HK-2 (cell line): ENCODE measurements around the gene RAB20.
"Not testable (repeated sequence)": the region's sequence is repeated elsewhere in the genome, so short reads cannot be mapped to it uniquely, and the experiment has no call there.

ENCODE experiments used
- DNase-seq: peaks from one replicate; pipeline ENCODE4 v3.0.0-alpha.2; 2018; ENCODE audit not compliant: unreplicated experiment

RAB20 gene

GRCh38 chr13:110554946-110555345 is 6.6 kb downstream of the RAB20 start:
- no peak for DNase-seq

GRCh38 chr13:110554227-110554836 is 7.2 kb downstream of the RAB20 start:
- no peak for DNase-seq

GRCh38 chr13:110553417-110553816 is 8.1 kb downstream of the RAB20 start:
- DNase-seq, result no peak

DNA sequence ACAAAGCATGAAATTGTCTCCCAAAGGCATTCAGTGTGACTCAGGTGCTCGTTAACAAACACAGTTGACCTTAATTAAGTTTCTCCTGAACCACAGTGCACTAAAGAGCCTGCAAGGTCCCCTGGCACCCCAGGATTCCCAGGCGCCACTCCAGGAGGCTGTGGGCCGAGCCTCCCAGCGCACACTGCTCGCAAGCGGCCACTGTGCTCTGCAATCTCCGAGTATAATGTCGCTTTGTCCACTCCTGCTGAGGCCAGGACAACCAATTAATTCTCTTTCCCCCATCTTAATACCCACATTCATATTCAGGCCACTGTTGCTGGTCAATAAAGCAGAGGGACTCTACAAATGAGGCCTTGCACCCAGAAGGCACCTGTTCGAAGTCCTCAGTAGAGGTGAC is 8.8 kb downstream of the RAB20 start:
- no peak for DNase-seq

- no peak for DNase-seq
Measured at GRCh38 chr13:110551284-110551683, 10.2 kb downstream of the RAB20 start.

GRCh38 chr13:110549795-110550160 is 11.7 kb downstream of the RAB20 start:
- DNase-seq, result no peak

- no peak for DNase-seq
Measured at GRCh38 chr13:110548891-110549794, 12.4 kb downstream of the RAB20 start.

DNA sequence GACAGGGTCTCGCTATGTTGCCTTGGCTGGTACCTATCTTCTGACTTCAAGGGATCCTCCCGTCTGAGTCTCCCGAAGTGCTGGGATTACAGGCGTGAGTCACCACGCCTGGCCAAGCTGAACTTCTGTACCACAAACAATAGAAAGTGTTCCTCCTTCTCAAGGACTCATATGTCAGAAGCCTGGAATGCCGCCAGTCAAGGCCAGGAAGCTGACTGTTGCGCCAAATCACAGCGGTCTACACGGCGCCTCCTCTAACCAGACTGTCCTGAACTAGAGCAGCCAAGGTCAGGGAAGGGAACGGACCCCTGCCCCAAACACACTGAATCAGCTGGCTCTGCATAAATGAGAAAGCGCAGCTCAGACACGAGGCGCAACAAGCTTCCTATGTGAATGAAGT is 14.6 kb downstream of the RAB20 start:
- peak; percentile 78 for DNase-seq

DNA sequence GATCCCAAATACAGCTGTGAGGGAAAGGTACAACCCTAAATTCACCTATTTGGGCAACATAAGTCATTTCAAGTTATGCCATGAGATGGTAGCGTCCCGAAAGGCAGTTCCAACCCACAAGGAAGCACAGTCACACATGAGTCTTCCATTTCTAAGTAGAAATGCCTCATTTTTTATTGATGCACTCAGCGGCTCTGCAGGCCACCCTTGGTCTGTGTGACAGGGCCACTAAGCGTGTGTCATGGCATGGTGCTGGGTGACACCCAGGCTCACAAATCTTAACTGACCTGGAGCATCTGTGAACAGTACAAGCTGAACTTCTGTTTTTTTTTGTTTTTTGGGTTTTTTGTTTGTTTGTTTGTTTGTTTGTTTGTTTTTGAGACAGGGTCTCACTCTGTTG is 15.1 kb downstream of the RAB20 start:
- DNase-seq, result no peak

GRCh38 chr13:110542169-110542796 is 19.2 kb downstream of the RAB20 start:
- no peak for DNase-seq

GRCh38 chr13:110541526-110541920 is 20.0 kb downstream of the RAB20 start:
- DNase-seq, result no peak

DNA sequence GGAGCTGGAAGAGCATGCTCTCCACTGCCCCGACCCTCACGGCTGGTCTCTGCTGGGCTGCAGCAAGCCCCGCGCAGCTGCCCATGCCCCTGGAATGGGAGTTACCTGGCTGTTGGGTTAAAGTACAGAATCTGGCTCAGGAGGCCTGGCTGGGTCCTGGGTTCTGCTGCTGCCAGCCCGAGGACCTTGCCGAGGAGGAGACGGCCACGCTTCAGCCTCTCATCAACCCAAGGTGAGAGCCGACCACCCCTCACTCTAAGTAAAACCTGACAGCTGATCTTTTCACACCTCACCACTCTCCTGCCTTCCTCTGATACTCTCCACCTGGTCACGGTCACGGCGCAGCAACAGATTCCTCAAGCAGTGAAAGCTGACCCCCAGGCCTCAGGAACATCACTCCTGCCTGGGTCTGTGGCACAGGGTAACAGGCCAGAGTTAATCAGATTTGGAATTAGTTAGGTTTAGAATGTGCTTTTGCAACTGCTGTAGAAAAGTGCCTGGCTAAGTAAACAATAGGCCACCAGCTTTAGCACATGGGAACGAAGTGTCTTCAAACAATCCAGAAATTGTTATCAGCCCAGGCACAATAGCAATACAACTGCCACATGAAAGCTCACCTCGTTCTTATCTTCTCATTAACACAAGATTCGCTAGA is 20.5 kb downstream of the RAB20 start:
- no peak for DNase-seq

DNA sequence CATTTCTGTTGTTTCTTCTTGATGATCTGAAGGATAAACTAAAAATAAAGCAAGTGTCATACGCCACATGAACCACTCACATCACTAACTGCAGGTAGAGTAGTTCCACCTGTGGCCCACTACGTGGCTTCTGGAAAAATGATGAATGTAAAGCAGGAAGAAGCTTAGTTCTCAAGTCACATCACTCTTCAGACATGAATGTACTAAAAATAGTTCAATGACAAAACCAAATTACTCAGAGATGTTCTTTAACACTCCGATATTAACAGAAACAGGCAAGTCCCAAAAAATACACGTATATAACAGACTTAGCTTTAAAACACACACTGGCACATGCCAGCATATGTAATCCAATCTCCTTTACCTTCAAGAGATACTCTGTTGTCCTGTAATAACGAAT is 21.6 kb downstream of the RAB20 start:
- DNase-seq, result no peak

DNA sequence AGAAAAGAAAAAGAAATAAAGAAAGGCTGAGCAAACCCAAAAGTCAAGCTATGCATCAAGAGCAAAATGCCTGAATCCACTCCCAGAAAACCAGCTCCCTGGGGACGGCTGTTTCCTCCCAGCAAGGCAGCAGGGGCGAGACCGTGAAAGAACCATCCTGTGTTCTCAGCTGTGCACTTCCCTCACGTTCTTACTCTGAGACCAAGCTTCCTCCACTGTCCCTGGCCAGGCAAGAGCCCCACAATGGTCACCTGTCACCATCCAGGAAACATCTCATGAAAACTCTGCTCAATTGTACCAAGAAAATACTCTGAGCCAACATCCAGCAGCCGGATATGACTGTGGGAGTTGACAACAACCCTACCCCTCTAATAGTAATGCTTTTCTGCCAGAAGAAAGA is 22.9 kb downstream of the RAB20 start:
- DNase-seq, result no peak

DNA sequence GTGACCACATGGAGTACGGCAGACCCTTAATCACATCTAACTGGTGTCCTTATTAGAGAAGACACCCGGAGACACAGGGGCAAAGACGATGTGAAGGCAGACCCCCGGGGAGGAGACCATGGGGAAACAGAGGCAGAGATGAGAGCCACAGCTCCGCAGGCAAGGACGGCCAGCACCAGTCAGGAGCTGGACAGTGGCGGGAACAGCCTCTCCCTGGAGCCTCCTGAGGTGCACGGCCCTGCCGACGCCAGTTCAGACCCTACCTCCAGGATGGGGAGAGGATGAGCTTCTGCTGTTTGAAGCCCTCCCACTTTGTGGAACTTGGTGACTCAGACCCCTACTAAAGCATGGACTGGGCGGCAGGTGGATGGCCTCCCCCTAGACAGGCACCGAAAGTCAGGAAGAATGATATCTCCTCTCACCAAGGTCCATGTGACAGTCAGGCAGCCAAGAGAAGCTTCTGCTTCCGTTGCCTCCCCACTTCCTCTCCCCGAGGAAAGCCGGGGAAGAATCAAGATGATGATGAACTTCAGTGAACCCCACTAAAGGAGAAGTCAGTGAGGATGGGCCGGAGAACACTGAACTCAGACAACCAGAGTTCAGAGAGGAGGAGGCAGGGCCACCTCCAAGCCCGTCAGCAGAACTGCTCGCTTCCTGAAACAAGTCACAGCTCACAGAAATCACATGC is 25.4 kb downstream of the RAB20 start:
- no peak for DNase-seq

DNA sequence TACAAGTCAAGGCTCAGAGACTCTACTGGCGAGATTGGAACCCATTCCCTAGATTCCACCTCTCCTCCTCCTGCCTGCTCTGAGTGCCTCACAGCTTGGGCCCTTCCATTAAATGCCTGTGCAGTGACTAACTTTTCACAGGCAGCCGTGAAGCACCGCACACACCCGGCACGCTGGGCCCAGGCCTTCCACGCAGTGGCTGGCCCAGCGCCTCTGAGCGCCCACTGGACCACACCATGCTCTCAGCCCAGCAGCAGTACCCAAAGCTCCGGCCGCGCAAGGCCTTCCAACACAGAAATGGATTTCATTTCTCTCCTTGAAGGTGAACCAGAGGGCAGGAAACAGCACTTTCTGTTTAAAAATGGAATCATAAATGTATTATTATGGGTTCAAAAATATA is 26.0 kb downstream of the RAB20 start:
- DNase-seq, result no peak

- DNase-seq, result no peak
Measured at GRCh38 chr13:110533771-110534670, 27.5 kb downstream of the RAB20 start.

DNA sequence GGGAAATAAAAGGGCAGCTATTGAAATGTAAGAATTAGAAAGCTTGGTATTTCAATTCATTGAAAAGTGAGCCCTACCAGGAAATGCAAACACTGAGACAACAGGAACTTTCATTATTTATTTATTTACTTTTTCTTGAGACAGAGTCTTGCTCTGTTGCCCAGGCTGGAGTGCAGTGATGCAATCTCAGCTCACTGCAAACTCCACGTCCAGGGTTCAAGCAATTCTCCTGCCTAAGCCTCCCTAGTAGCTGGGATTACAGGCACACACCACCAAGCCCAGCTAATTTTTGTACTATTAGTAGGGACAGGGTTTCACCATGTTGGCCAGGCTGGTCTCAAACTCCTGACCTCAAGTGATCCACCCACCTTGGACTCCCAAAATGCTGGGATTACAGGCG is 29.3 kb downstream of the RAB20 start:
- DNase-seq, result not testable (repeated sequence)

DNA sequence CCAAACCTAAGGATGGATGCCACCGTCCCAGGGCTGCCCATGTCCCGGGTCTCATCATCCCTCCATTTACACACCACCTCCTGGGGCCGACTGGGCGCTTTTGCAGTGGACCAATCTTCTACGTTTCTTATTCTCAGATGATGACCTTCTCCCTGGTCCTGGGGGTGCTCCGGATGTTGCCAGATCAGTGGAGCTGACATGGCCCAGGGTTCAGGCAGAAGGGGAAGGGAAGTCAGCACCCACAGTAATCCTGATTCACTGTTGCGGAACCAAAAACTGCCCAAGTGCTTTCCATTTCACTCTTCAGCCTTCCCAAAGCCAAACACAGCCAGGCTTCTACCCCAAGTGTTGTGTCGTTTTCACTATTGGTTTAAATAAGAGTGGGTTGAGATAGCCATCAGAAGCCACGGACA is 29.8 kb downstream of the RAB20 start:
- DNase-seq, result no peak

DNA sequence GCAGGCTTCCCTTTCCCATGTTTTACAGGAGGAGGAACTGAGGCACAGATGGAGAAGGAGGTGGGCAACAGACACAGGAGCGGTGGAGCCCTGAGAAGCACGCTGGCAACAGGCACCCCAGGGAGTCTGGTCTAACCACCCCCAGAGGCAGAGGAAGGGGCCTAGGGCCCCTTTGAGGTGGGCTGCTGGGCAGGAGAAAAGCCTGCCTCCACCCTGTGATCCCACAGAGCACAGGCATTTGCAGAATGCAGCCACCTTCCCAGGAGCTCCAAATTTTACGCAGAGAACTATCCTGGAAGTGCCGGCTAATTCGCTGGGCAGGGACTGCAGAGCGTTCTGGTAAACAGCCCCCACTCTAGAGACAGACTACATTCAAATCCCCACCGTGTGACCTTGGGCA is 30.4 kb downstream of the RAB20 start:
- DNase-seq, result no peak
